GM19395 (cell line): ENCODE results near the gene PACC1.
"Not testable (repeated sequence)": the region's sequence is repeated elsewhere in the genome, so short reads cannot be mapped to it uniquely, and the experiment has no call there.

Experiments
- ATAC-seq: cut with Tn5 transposase; IDR thresholded peaks from one replicate; pipeline ENCODE4 v1.9.1; 2021; ENCODE audit warnings: mild to moderate bottlenecking, moderate library complexity; ENCODE audit not compliant: unreplicated experiment

The PACC1 gene

GRCh38 chr1:212341090-212341489 is 73.6 kb downstream of the PACC1 start:
- ATAC-seq = no peak

- ATAC-seq = no peak
Measured at GRCh38 chr1:212329105-212329504, 85.6 kb downstream of the PACC1 start.

DNA sequence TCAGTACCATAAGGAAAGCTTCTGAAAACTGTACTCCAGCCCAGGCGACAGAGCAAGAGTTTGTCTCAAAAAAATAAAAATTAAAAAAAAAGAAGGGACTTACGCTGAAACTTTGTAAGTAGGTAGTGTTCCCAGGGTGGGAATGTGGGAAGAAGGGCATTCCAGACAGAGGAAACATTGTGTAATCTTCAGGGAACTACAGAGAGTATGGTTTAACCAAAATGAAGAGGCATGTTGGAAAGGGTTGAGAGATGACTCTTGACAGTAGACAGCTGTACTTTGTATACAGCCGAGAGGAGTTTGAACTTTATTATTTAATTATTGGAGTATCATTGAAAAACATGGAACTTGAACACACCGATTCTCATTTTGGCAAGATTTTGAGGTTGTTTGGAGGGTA is 86.4 kb downstream of the PACC1 start:
- ATAC-seq = no peak

DNA sequence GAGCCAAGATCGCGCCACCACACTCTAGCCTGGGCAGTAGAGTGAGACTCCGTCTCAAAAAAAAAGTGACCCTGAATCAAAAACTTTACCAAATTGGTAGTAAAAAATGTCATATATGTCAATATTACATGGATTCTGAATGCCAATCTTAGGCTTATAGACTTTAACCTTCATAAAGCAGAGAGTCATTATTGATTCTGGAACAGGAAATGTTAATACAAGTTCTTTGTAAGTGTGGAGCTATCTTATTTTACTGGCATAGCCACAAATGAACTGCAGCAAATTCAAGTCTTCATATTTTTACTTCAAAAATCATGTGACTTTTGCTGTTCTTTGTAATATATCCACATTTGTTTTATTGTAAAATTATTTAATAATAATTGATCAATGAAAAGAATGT is 88.1 kb downstream of the PACC1 start:
- no peak for ATAC-seq

DNA sequence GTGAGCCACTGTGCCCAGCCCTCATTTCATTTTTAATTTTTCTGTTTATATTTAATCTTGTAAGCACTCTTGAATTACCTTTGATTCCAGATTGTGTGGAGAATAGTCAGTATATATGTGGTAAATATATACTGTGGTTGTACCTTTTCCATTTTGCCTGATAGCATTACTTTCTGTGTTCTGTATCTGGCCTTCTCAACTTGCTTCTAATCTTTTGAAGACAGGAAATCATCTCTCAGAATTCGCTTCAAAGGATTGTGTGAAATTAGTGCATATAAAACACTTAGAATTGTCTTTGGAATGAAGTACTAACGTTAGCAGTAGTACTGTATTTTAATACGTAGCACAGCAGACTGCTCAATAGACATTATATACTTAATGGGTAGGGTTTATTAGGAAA is 91.6 kb downstream of the PACC1 start:
- ATAC-seq = no peak

- ATAC-seq = not testable (repeated sequence)
Measured at GRCh38 chr1:212321031-212321430, 93.7 kb downstream of the PACC1 start.

GRCh38 chr1:212317916-212318315 is 96.8 kb downstream of the PACC1 start:
- ATAC-seq = no peak

DNA sequence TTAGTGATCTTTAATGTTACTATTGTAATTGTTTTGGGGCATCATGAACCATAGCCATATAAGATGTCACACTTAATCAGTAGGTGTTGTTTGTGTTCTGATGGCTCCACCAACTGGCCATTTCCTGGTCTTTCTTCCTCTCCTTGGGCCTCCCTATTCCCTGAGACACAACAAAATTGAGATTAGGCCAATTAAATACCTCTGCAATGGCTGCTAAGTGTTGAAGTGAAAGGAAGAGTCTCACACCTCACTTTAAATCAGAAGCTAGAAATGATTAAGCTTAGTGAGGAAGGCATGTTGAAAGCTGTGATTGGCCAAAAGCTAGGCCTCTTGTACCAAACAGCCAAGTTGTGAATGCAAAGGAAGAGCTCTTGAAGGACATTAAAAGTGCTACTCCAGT is 98.8 kb downstream of the PACC1 start:
- no peak for ATAC-seq

GRCh38 chr1:212315184-212315583 is 99.5 kb downstream of the PACC1 start:
- ATAC-seq = no peak
